ENCODE results near the gene RBFOX2. TPM values are rescaled to one million over a fixed set of nuclear protein-coding genes. Genes with fewer than 3 reads are reported as not detected.
A peak's percentile ranks its signal among the peaks of the same experiment; 100 is the strongest.

RBFOX2 gene
- total RNA-seq, 1 donor from 2014 or later = 164 TPM

GRCh38 chr22:35913925-35914324 is 114.7 kb downstream of the RBFOX2 start:
- Mint-ChIP-seq H3K4me3 (peak overlapping the region; percentile 87), H3K27ac (peak overlapping the region; percentile 90), H3K9me3 (no peaks in the 10 kb centered on the region), H3K27me3 (no peaks in the 10 kb centered on the region), H3K36me3 (no peaks in the 10 kb centered on the region), H3K4me1 (ENCODE audit: unreplicated experiment) (peaks cover 59% of the 10 kb centered on the region)
- TF ChIP-seq CTCF (conservative IDR thresholded peaks at IDR 0.05) = no peak
- no peak for DNase-seq (ENCODE audit: extremely low spot score, unreplicated experiment)

- DNase-seq (ENCODE audit: extremely low spot score, unreplicated experiment) = no peak
- H3K9me3 Mint-ChIP-seq = no peaks in the 10 kb centered on the region
- H3K27me3 Mint-ChIP-seq = no peaks in the 10 kb centered on the region
- H3K36me3 Mint-ChIP-seq = no peaks in the 10 kb centered on the region
- H3K4me1 Mint-ChIP-seq (ENCODE audit: unreplicated experiment) = peaks cover 54% of the 10 kb centered on the region
- no peak for TF ChIP-seq CTCF (conservative IDR thresholded peaks at IDR 0.05)
- H3K4me3 Mint-ChIP-seq = no peak overlapping the region
- no peak overlapping the region for H3K27ac Mint-ChIP-seq
Measured at GRCh38 chr22:35912658-35913057, 116.0 kb downstream of the RBFOX2 start.

- H3K27ac Mint-ChIP-seq = no peak overlapping the region
- no peak for DNase-seq (ENCODE audit: extremely low spot score, unreplicated experiment)
- H3K4me1 Mint-ChIP-seq (ENCODE audit: unreplicated experiment) = peaks cover 50% of the 10 kb centered on the region
- H3K36me3 Mint-ChIP-seq = no peaks in the 10 kb centered on the region
- no peaks in the 10 kb centered on the region for H3K9me3 Mint-ChIP-seq
- no peak overlapping the region for H3K4me3 Mint-ChIP-seq
- TF ChIP-seq CTCF (conservative IDR thresholded peaks at IDR 0.05) = no peak
- H3K27me3 Mint-ChIP-seq = no peaks in the 10 kb centered on the region
Measured at GRCh38 chr22:35911877-35912276, 116.7 kb downstream of the RBFOX2 start.

GRCh38 chr22:35910926-35911325 is 117.7 kb downstream of the RBFOX2 start:
- Mint-ChIP-seq H3K4me3 (no peak overlapping the region), H3K27me3 (no peaks in the 10 kb centered on the region), H3K4me1 (ENCODE audit: unreplicated experiment) (peaks cover 52% of the 10 kb centered on the region), H3K9me3 (no peaks in the 10 kb centered on the region), H3K27ac (no peak overlapping the region), H3K36me3 (no peaks in the 10 kb centered on the region)
- DNase-seq (ENCODE audit: extremely low spot score, unreplicated experiment) = no peak
- TF ChIP-seq CTCF (conservative IDR thresholded peaks at IDR 0.05) = no peak

- H3K27me3 Mint-ChIP-seq = no peaks in the 10 kb centered on the region
- H3K27ac Mint-ChIP-seq = no peak overlapping the region
- TF ChIP-seq CTCF (conservative IDR thresholded peaks at IDR 0.05) = no peak
- H3K36me3 Mint-ChIP-seq = no peaks in the 10 kb centered on the region
- H3K9me3 Mint-ChIP-seq = no peaks in the 10 kb centered on the region
- no peak overlapping the region for H3K4me3 Mint-ChIP-seq
- peaks cover 51% of the 10 kb centered on the region for H3K4me1 Mint-ChIP-seq (ENCODE audit: unreplicated experiment)
- no peak for DNase-seq (ENCODE audit: extremely low spot score, unreplicated experiment)
Measured at GRCh38 chr22:35910003-35910769, 118.4 kb downstream of the RBFOX2 start.
